H54 (cell line): ENCODE results near the gene PEX7.
"Not testable (repeated sequence)": the region's sequence is repeated elsewhere in the genome, so short reads cannot be mapped to it uniquely, and the experiment has no call there.

Experiments
- DNase-seq: peaks from one replicate; pipeline ENCODE4 v3.0.0; 2011; ENCODE audit warnings: low spot score, mixed read lengths; ENCODE audit not compliant: insufficient read length
- FAIRE-seq: peaks from 3 replicates; lab custom pipeline; 2011; peaks lifted over from hg19 to GRCh38; lab: Jason Lieb, UNC
- POLR2A ChIP-seq: IDR thresholded peaks from 2 replicates; pipeline ENCODE4 v1.6.1; 2011; ENCODE audit warnings: low read depth, mild to moderate bottlenecking, low read length

The PEX7 gene

GRCh38 chr6:136952714-136953260, 130.4 kb downstream of the PEX7 start:
- FAIRE-seq, result no peak
- no peak for TF ChIP-seq POLR2A

GRCh38 chr6:136955123-136955522, 132.7 kb downstream of the PEX7 start:
- no peak for TF ChIP-seq POLR2A
- DNase-seq (no peak), FAIRE-seq (no peak)

More at GRCh38 chr6:136952714-136953260, 130.4 kb downstream of the PEX7 start:
- DNase-seq, result no peak

GRCh38 chr6:136956590-136957544, 134.5 kb downstream of the PEX7 start:
- FAIRE-seq (no peak), DNase-seq (no peak)
- TF ChIP-seq POLR2A, result no peak

- TF ChIP-seq POLR2A, result no peak
- DNase-seq, result no peak
- no peak for FAIRE-seq
Observed at GRCh38 chr6:136958168-136958567, 135.8 kb downstream of the PEX7 start.

GRCh38 chr6:136959471-136959891, 137.1 kb downstream of the PEX7 start:
- no peak for TF ChIP-seq POLR2A
- FAIRE-seq (no peak), DNase-seq (no peak)

GRCh38 chr6:136959935-136960334, 137.5 kb downstream of the PEX7 start:
- DNase-seq, FAIRE-seq: not testable (repeated sequence)

- no peak for FAIRE-seq
Observed at GRCh38 chr6:136960781-136961180, 138.4 kb downstream of the PEX7 start.

GRCh38 chr6:136961848-136962247, 139.5 kb downstream of the PEX7 start:
- no peak for FAIRE-seq
- DNase-seq, result no peak
- no peak for TF ChIP-seq POLR2A

More at GRCh38 chr6:136960781-136961180, 138.4 kb downstream of the PEX7 start:
- TF ChIP-seq POLR2A, result no peak
- no peak for DNase-seq

GRCh38 chr6:136962661-136963060, 140.3 kb downstream of the PEX7 start:
- DNase-seq, result no peak
- FAIRE-seq, result no peak
- no peak for TF ChIP-seq POLR2A

GRCh38 chr6:136963259-136963658, 140.9 kb downstream of the PEX7 start:
- FAIRE-seq, result no peak
- TF ChIP-seq POLR2A, result no peak

More at GRCh38 chr6:136963259-136963658, 140.9 kb downstream of the PEX7 start:
- no peak for DNase-seq
